T-helper 17 cell (primary cell): ENCODE results near the gene UGCG. TPM values are rescaled to one million over a fixed set of nuclear protein-coding genes. Genes with fewer than 3 reads are reported as not detected.

Source experiments
- ATAC-seq: fragments of 150-1000 bp; cut with Tn5 transposase; 2 replicates; pipeline ENCODE4 v1.10.0; 2021; ENCODE audit warnings: mild to moderate bottlenecking, moderate library complexity
- DNase-seq, 3 donors: peaks; one replicate each; pipeline versions ENCODE4 v3.0.0 to v3.0.0-alpha.2; 2020 to 2021
- H3K9me3 ChIP-seq: one replicate; pipeline ENCODE4 v1.7.0; 2013; ENCODE audit warnings: low read length, mild to moderate bottlenecking; ENCODE audit not compliant: control insufficient read depth, poor library complexity, severe bottlenecking
- H3K27ac Mint-ChIP-seq: one replicate; pipeline ENCODE4 v1.8.0; 2022; ENCODE audit warnings: mild to moderate bottlenecking, moderate library complexity, mixed read lengths
- H3K27me3 Mint-ChIP-seq: one replicate; pipeline ENCODE4 v1.8.0; 2022; ENCODE audit warnings: mixed read lengths
- H3K36me3 Mint-ChIP-seq: one replicate; pipeline ENCODE4 v1.8.0; 2022; ENCODE audit warnings: low read depth, mixed read lengths
- H3K4me1 Mint-ChIP-seq: one replicate; pipeline ENCODE4 v1.8.0; 2022; ENCODE audit warnings: mild to moderate bottlenecking, mixed read lengths
- H3K4me3 Mint-ChIP-seq: one replicate; pipeline ENCODE4 v1.8.0; 2022; ENCODE audit warnings: mild to moderate bottlenecking, moderate library complexity, mixed read lengths
- total RNA-seq, 4 donors: library from RNA in 2 of 4; stranded (reverse) in 2 of 4; gene quantifications; one replicate each; pipeline ENCODE4 v1.2.3 and lab custom pipeline; 2022 to 2026

The UGCG gene
- total RNA-seq, 2 donors from 2014 or later, result 35.5 TPM

DNA sequence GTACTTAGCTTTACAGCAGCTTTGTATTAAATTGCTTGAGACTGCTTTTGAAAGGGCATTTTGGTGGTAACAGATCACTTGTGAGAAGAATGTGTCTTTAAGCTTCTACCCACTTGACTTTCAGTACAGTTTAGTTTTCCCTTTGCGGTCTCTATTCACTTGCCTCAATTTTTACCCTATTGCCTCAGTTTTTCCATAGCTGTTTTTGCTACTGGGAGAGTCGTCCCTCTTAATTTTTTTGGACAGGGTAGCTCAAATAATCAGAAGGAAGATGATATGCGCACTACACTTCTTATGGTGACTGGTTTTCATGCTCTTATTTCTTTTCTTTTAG, 18.8 kb downstream of the UGCG start:
- DNase-seq (no peak), ATAC-seq (no peak)
- peaks cover 45% of the 10 kb centered on the region for H3K4me1 Mint-ChIP-seq
- peak overlapping the region; percentile 66 for H3K4me3 Mint-ChIP-seq
- H3K27me3 Mint-ChIP-seq, result no peaks in the 10 kb centered on the region
- no peaks in the 10 kb centered on the region for H3K36me3 Mint-ChIP-seq
- no peak overlapping the region for H3K27ac Mint-ChIP-seq
- no peaks in the 10 kb centered on the region for H3K9me3 ChIP-seq

DNA sequence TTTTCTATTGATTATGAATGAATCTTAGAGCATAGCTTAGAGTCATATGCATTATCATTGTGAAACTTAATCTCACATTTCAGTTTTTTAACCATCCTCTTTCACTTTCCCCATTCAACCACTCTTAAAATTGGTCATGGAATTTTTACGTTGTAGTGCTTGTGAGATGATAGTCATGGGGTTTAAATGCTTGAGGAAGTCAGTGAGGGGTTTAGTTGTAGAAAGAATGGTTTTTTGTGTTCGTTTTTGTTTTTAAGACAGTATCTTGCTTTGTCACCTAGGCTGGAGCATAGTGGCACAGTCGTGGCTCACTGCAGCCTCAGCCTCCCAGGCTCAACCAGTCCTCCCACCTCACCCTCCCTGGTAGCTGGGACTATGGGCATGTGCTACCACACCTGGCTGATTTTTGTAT, 19.6 kb downstream of the UGCG start:
- H3K36me3 Mint-ChIP-seq, result no peaks in the 10 kb centered on the region

DNA sequence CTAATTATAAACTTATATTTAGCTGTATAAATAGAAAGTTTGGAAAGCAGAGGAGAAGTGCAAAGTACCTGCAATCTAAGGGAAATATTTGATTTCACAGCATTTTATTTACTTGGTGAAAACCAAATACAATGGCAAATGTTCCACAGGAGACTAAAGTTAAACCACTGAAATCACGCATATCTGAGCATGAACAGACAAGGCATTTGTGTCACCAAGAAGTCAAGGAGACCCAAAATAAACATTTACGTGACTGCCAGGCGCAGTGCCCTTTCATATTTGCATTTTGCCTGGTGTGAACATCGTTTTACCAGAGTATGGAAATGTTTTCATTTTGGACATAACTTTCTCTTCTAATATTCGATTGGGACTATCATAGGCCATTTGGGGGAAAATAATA, 20.6 kb downstream of the UGCG start:
- Mint-ChIP-seq H3K4me1 (peaks cover 29% of the 10 kb centered on the region), H3K27me3 (no peaks in the 10 kb centered on the region), H3K27ac (no peak overlapping the region), H3K36me3 (no peaks in the 10 kb centered on the region), H3K4me3 (no peak overlapping the region)
- H3K9me3 ChIP-seq, result no peaks in the 10 kb centered on the region
- ATAC-seq (no peak), DNase-seq (no peak)

More for the DNA sequence above, 19.6 kb downstream of the UGCG start:
- no peak for ATAC-seq
- Mint-ChIP-seq H3K4me1 (peaks cover 36% of the 10 kb centered on the region), H3K27me3 (no peaks in the 10 kb centered on the region), H3K4me3 (peak overlapping the region; percentile 77), H3K27ac (peak overlapping the region; percentile 39)
- no peak for DNase-seq
- H3K9me3 ChIP-seq, result no peaks in the 10 kb centered on the region

DNA sequence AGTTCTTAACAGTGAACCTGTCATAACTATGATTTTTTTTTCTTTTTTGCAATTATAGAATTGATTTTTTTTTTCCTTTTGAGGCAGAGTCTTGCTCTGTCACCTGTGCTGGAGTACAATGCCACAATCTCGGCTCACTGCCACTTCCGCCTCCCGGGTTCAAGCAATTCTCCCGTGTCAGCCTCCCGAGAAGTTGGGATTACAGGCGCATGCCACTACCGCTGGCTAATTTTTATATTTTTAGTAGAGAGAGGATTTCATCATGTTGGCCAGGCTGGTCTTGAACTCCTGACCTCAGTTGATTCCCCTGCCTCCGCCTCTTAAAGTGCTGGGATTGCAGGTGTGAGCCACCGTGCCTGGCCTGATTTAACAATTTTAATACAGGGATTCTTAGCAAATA, 21.4 kb downstream of the UGCG start:
- Mint-ChIP-seq H3K4me3 (no peak overlapping the region), H3K4me1 (peaks cover 28% of the 10 kb centered on the region), H3K27me3 (no peaks in the 10 kb centered on the region), H3K36me3 (no peaks in the 10 kb centered on the region), H3K27ac (no peak overlapping the region)
- ATAC-seq (no peak), DNase-seq (no peak)
- no peaks in the 10 kb centered on the region for H3K9me3 ChIP-seq

DNA sequence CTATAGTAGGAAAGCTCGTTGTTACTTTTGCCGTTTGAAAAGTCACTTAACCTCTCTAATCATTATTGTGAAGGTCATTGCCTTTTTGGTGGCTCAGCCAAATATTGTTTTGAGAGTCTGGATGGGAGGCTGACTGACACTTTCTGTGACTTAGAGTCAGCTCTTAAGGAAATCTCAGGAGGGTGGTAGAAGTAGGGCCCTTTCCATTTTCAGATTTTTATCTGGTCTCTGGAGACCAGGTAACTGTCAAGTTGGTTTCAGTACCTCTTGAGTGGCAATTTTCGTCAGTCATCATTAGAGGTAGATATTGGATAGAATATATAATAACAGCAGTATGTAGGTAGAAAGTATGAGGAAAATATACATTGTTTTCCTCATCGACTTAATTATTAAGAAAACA, 23.3 kb downstream of the UGCG start:
- no peak overlapping the region for H3K27ac Mint-ChIP-seq
- H3K4me3 Mint-ChIP-seq, result no peak overlapping the region
- no peak for ATAC-seq
- no peaks in the 10 kb centered on the region for H3K9me3 ChIP-seq
- DNase-seq, result no peak
- H3K27me3 Mint-ChIP-seq, result no peaks in the 10 kb centered on the region
- H3K36me3 Mint-ChIP-seq, result no peaks in the 10 kb centered on the region
- peaks cover 17% of the 10 kb centered on the region for H3K4me1 Mint-ChIP-seq

DNA sequence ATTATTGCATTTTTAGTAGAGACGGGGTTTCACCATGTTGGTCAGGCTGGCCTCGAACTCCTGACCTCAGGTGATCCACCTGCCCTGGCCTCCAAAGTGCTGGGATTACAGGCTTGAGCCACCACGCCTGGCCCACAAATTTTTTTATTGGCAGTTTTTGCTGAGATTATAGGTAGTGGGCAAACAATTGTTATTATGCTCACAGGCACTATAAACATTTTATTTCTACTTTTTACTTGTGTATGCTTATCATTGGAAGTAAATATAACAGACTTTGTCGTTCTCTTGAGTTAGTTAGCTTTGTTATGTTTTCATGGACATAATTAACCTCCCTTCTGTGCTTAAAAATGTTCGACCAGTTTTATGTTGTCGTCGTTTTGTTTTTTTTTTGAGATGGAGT, 23.9 kb downstream of the UGCG start:
- Mint-ChIP-seq H3K4me1 (peaks cover 15% of the 10 kb centered on the region), H3K27me3 (no peaks in the 10 kb centered on the region), H3K4me3 (no peak overlapping the region), H3K36me3 (no peaks in the 10 kb centered on the region), H3K27ac (no peak overlapping the region)
- no peak for ATAC-seq
- no peak for DNase-seq
- H3K9me3 ChIP-seq, result no peaks in the 10 kb centered on the region

DNA sequence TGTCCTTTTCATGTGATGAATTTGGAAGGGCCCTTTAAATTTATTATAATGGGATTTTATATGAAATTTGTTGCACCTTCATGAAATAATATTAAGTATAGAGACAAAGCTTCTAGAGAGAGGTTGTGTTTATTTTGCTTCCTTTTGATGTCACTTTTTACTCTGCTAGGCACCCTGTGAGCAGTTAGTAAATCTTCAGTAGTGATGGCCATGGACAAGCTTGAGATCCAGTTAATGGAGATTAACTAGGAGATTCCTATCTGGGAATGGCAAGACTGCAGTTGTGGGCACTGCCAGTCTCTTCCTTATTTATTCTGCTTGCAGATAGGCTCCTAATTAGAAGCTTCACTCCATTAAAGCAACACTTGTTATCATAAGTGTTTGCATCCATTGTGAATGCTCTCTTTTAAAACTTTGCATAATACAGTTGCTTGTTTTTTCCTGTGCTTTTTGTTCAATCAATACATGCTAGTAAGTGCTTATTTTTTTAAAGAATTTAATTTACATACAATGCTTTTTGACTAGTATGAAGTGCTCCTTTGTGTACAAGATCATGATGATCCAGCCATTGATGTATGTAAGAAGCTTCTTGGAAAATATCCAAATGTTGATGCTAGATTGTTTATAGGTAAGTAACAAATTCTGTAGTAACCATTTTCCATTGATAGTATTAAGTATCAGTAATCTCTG, 25.9 kb downstream of the UGCG start:
- no peak overlapping the region for H3K27ac Mint-ChIP-seq
- ATAC-seq (no peak), DNase-seq (no peak)
- H3K36me3 Mint-ChIP-seq, result no peaks in the 10 kb centered on the region
- H3K27me3 Mint-ChIP-seq, result no peaks in the 10 kb centered on the region
- H3K4me3 Mint-ChIP-seq, result no peak overlapping the region
- peaks cover 23% of the 10 kb centered on the region for H3K4me1 Mint-ChIP-seq
- no peaks in the 10 kb centered on the region for H3K9me3 ChIP-seq

DNA sequence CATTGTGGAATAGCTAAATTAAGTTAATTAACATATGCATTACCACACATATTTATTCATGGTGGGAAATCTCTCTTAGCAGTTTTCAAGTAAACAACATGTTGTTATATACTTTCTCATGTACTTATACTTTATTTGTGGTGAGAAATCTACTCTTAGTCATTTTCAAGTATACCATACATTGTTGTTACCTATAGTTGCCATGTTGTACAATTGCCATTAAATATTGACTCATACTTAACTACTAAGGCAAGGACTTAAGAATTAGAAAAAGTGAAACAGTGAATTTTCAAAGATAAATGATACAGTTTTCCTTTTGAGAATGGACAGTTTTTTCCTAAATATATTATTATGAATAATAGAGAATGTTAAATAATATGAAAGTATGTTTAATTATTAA, 27.7 kb downstream of the UGCG start:
- H3K9me3 ChIP-seq, result no peaks in the 10 kb centered on the region
- H3K4me3 Mint-ChIP-seq, result no peak overlapping the region
- H3K27me3 Mint-ChIP-seq, result no peaks in the 10 kb centered on the region
- ATAC-seq (no peak), DNase-seq (no peak)
- peaks cover 22% of the 10 kb centered on the region for H3K4me1 Mint-ChIP-seq
- H3K27ac Mint-ChIP-seq, result no peak overlapping the region
- no peaks in the 10 kb centered on the region for H3K36me3 Mint-ChIP-seq

DNA sequence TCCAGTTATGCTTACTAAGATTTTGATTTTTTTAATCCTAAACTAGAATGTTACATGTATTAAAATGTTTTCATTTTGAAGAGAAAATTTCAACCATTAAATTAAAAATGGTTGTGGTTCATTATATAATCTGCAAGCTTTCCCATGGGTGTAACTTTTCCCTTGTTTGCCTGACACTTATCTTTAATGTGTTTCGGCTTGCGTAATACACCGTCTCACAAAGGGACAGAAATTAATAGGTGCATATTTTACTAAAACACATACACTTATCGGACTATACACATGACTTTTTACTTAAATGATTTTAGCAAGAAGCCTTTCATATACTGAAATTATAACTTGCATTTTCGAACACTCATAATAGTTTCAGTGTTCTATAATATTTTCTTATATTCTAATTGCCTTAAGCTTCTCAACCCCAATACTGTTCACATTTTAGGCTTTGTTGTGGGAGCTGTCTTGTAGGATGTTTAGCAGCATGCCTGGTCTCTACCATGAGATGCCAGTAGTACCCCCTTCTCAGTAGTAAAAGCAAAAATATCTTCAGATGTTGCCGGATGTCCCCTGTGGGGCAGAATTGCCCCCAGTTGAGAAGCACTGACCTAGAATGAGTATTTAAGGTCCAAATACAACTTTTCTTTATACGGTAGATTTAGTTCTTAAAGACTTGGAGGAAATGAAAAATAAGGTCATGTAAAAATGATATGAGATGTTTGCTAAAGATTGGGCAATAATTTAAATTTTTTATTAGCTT, 28.6 kb downstream of the UGCG start:
- Mint-ChIP-seq H3K36me3 (no peaks in the 10 kb centered on the region), H3K27me3 (no peaks in the 10 kb centered on the region), H3K27ac (no peak overlapping the region), H3K4me3 (no peak overlapping the region), H3K4me1 (peaks cover 22% of the 10 kb centered on the region)
- ATAC-seq (no peak), DNase-seq (no peak)
- H3K9me3 ChIP-seq, result no peaks in the 10 kb centered on the region

DNA sequence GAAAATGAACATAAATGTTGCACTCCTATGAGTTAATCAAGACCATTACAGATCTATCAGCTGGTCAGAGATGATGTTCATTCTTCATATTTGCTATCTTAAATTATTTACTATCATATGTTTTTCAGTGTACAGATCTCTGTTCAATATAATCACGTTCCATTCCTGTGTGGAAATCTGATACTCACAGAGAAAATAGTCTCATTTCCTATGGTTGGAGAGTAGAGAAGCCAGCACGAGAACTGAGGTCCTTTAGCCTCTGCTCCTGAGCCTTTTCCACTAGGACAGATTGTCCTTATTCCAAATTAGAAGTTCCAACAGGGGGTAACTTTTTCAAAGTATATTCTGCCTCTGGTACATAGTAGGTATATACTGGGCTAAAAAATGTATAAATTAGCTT, 29.2 kb downstream of the UGCG start:
- H3K4me3 Mint-ChIP-seq, result no peak overlapping the region
- H3K36me3 Mint-ChIP-seq, result no peaks in the 10 kb centered on the region
- no peak for ATAC-seq
- H3K9me3 ChIP-seq, result no peaks in the 10 kb centered on the region
- peak overlapping the region; percentile 81 for H3K27ac Mint-ChIP-seq
- peaks cover 22% of the 10 kb centered on the region for H3K4me1 Mint-ChIP-seq
- H3K27me3 Mint-ChIP-seq, result no peaks in the 10 kb centered on the region
- DNase-seq, result no peak

DNA sequence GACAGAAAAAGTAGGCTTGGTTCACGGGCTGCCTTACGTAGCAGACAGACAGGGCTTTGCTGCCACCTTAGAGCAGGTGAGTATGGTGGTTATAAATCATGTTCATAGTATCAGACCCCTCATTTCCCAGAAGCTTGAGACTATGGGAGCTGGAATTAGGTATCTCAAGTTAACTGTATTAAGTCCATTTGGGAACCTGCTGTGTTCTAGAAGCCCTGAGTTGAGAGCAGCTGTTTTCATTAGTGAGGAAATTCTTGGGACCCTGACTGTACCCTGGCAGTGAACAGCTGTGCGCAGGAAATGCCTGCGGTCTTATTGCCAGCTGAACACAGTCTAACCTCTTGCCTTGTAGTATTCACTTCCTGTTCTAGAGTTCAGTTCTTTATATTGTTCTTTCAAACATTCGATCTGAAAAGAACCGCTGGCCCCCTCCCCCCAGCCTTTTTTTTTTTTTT, 29.8 kb downstream of the UGCG start:
- H3K9me3 ChIP-seq, result no peaks in the 10 kb centered on the region
- Mint-ChIP-seq H3K27ac (peak overlapping the region; percentile 81), H3K4me1 (peaks cover 22% of the 10 kb centered on the region), H3K36me3 (no peaks in the 10 kb centered on the region), H3K27me3 (no peaks in the 10 kb centered on the region), H3K4me3 (peak overlapping the region; percentile 82)
- ATAC-seq (peak; percentile 98), DNase-seq (peak; percentile 18 to 30 (median 20))

DNA sequence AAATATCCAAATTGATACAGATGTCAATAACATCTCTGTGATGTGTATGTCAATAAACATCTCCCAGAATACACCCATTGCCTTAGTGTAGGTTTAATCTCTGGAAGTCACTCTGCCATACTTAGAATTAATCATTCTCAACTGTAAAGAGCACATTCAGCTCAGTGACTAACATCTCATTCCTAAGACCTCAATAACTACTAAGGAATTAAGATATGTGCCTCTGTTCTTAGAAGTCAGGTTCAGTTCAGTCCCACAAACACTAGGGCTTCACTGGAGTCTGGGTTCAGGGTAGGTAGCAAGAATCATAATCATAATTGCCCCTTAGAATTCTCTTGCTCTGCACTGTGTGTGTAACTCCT, 31.7 kb downstream of the UGCG start:
- ATAC-seq (no peak), DNase-seq (no peak)
- no peaks in the 10 kb centered on the region for H3K9me3 ChIP-seq
- Mint-ChIP-seq H3K27ac (no peak overlapping the region), H3K4me1 (peaks cover 22% of the 10 kb centered on the region), H3K36me3 (no peaks in the 10 kb centered on the region), H3K4me3 (no peak overlapping the region), H3K27me3 (no peaks in the 10 kb centered on the region)

DNA sequence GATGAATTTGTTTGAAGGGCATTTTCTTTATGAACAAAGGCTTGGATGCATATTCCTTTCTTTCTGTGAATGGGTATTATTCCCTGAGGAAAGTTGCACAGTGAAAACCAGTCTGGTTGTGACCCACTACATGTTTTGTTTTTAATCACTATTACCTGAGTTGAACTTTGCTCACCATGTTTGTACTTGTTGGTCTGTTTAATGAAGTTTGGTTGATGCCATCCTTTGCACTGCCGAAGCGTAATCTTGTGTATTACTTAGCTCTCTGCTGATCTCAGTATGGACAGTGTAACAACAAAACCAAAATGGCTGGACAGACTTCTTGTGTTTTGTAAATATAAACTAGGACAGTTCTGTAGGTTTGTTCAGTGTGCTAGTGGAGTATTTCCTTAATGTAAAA, 38.1 kb downstream of the UGCG start:
- no peaks in the 10 kb centered on the region for H3K36me3 Mint-ChIP-seq
- no peak overlapping the region for H3K4me3 Mint-ChIP-seq
- DNase-seq (no peak), ATAC-seq (no peak)
- no peaks in the 10 kb centered on the region for H3K27me3 Mint-ChIP-seq
- no peak overlapping the region for H3K27ac Mint-ChIP-seq
- no peaks in the 10 kb centered on the region for H3K9me3 ChIP-seq
- H3K4me1 Mint-ChIP-seq, result peaks cover 20% of the 10 kb centered on the region

DNA sequence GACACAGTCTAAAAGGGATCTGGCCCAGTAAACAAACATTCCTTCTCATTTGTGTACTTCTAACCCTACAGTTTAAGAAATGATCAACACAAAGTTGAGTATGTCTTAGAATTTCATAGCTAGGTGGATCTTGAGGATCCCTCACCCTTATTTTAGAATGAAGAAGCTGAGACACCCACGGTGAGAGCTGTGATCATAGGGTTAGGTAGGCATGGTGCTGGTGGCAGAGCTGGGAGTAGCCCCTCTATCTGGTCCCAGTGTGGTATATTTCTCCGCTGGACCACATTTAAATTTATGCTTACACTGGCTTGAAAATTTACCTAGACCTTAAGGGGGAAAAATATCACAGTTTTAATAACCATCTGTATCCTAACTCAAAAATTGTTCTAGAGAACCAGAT, 39.8 kb downstream of the UGCG start:
- H3K4me1 Mint-ChIP-seq, result peaks cover 22% of the 10 kb centered on the region
- no peak for DNase-seq
- ATAC-seq, result no peak
- H3K27me3 Mint-ChIP-seq, result no peaks in the 10 kb centered on the region
- H3K4me3 Mint-ChIP-seq, result no peak overlapping the region
- H3K9me3 ChIP-seq, result no peaks in the 10 kb centered on the region
- H3K36me3 Mint-ChIP-seq, result no peaks in the 10 kb centered on the region
- H3K27ac Mint-ChIP-seq, result peak overlapping the region; percentile 65
